ENCODE measurements around the gene TFF3.

The TFF3 gene, protein sequence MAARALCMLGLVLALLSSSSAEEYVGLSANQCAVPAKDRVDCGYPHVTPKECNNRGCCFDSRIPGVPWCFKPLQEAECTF

GRCh38 chr21:42315296-42315891, at the start of gene TFF3:
Gene TFF3, minus strand, starts transcription at chr21:42315409. Its CDS starts 35 bp downstream, at chr21:42315374.
- peak; percentile 42 for DNase-seq (ENCODE audit: low read depth)
- H3K4me3 ChIP-seq (ENCODE audit: low read depth, low read length), result no peak within 1 kb of the TSS
- no peak for TF ChIP-seq CTCF (conservative IDR thresholded peaks at IDR 0.05; ENCODE audit: low read depth, low read length)

- no peak for TF ChIP-seq CTCF (conservative IDR thresholded peaks at IDR 0.05; ENCODE audit: low read depth, low read length)
- no peak overlapping the region for H3K4me3 ChIP-seq (ENCODE audit: low read depth, low read length)
- no peak for DNase-seq (ENCODE audit: low read depth)
Observed at GRCh38 chr21:42364304-42364865, 49.2 kb upstream of the TFF3 start.

DNA sequence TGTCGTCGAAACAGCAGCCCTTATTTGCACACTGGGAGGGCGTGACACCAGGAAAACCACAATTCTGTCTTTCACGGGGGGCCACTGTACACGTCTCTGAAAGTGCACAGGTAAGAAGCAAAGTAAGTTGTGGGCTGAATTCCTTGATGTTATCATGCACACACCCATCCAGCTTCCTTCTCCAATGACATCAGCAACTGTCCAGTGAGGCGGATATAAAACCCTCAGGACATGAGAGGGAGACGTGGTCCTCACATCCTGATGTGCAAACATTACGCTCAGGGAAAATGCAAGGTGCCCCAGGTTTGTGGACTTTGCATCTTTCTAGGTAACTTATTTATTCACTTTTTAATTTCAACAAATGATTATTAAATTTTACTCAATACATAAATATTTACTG, 48.1 kb upstream of the TFF3 start:
- no peak overlapping the region for H3K4me3 ChIP-seq (ENCODE audit: low read depth, low read length)
- DNase-seq (ENCODE audit: low read depth), result no peak
- TF ChIP-seq CTCF (conservative IDR thresholded peaks at IDR 0.05; ENCODE audit: low read depth, low read length), result no peak

DNA sequence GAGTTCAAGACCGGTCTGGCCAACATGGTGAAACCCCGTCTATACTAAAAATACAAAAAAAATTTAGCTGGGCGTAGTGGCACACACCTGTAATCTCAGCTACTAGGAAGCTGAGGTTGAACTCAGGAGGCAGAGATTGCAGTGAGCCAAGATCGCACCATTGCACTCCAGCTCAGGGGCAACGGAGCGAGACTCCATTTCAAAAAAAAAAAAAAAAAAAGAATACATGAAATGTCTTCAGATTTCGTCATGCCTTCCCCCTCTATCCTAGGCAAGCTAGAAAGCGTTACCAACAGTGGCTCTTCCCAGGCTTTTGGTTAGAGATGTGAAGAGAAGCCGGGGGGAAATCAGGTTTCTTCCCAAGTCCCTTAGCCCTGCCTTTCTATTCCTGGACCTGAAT, 47.5 kb upstream of the TFF3 start:
- DNase-seq (ENCODE audit: low read depth), result no peak
- H3K4me3 ChIP-seq (ENCODE audit: low read depth, low read length), result no peak overlapping the region
- TF ChIP-seq CTCF (conservative IDR thresholded peaks at IDR 0.05; ENCODE audit: low read depth, low read length), result no peak

GRCh38 chr21:42362198-42362597, 47.0 kb upstream of the TFF3 start:
- DNase-seq (ENCODE audit: low read depth), result no peak
- no peak overlapping the region for H3K4me3 ChIP-seq (ENCODE audit: low read depth, low read length)
- no peak for TF ChIP-seq CTCF (conservative IDR thresholded peaks at IDR 0.05; ENCODE audit: low read depth, low read length)

- DNase-seq (ENCODE audit: low read depth), result no peak
- H3K4me3 ChIP-seq (ENCODE audit: low read depth, low read length), result no peak overlapping the region
- TF ChIP-seq CTCF (conservative IDR thresholded peaks at IDR 0.05; ENCODE audit: low read depth, low read length), result no peak
Observed at GRCh38 chr21:42361286-42361685, 46.1 kb upstream of the TFF3 start.

DNA sequence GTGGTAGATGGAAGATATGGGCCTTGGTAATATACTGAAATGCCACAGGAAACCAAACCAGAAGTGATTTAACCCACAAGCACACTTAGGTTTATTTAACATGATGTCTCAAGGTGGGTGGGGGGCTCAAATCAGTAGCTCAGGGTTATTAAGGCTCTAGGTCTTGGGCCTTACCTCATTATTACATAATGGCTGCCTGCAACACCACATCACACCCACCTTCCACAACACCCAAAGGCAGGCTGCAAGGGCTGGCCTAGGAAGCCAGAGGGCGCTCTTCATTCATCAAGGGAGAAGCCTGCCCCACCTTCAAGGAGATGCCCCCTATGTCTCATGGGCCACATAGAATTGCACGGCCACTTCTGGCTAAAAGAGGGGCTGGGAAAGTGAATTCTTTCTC, 45.1 kb upstream of the TFF3 start:
- DNase-seq (ENCODE audit: low read depth), result no peak
- TF ChIP-seq CTCF (conservative IDR thresholded peaks at IDR 0.05; ENCODE audit: low read depth, low read length), result no peak
- H3K4me3 ChIP-seq (ENCODE audit: low read depth, low read length), result no peak overlapping the region
